Tibial nerve (tissue), 4 donors: ENCODE measurements around the gene ATP2B3. TPM values are rescaled to one million over a fixed set of nuclear protein-coding genes. Genes with fewer than 3 reads are reported as not detected.

Experiments used
- DNase-seq, 2 donors: peaks; one replicate each; pipeline ENCODE4 v3.0.0-alpha.2; 2019; ENCODE audit warnings: low spot score in 2 of 2
- H3K27ac ChIP-seq, 4 donors: fragments of 200-600 bp; sonication (generic) in 3 of 4; one replicate each; pipeline ENCODE4 v1.5.1; 2017 to 2019; ENCODE audit warnings: mild to moderate bottlenecking in 1 of 4
- H3K27me3 ChIP-seq, 2 donors: fragments of 200-600 bp; sonication (generic) in 1 of 2; one replicate each; pipeline versions ENCODE4 v1.5.1 to v1.6.0; 2017 to 2019
- H3K36me3 ChIP-seq, 3 donors: fragments of 200-600 bp; sonication (generic); one replicate each; pipeline ENCODE4 v1.5.1; 2018 to 2019
- H3K4me1 ChIP-seq, 4 donors: fragments of 200-600 bp; sonication (generic) in 3 of 4; one replicate each; pipeline ENCODE4 v1.5.1; 2017 to 2019
- H3K4me3 ChIP-seq, 4 donors: fragments of 200-600 bp; sonication (generic) in 3 of 4; one replicate each; pipeline ENCODE4 v1.5.1; 2017 to 2019; ENCODE audit warnings: mild to moderate bottlenecking in 1 of 4, moderate library complexity in 1 of 4
- H3K9me3 ChIP-seq, 4 donors: fragments of 200-600 bp; sonication (generic) in 3 of 4; one replicate each; pipeline ENCODE4 v1.5.1; 2017 to 2019
- CTCF ChIP-seq, 5 experiments: fragments of 200-600 bp in 3 of 5; fragments of 450-650 bp in 2 of 5; sonication (generic) in 3 of 5; IDR thresholded peaks; one replicate each; pipeline ENCODE4 v1.5.1; 2016 to 2019; ENCODE audit warnings: antibody characterized with exemption in 5 of 5, mild to moderate bottlenecking in 3 of 5, moderate library complexity in 2 of 5
- EP300 ChIP-seq, 2 donors: sonication (generic); formaldehyde crosslinking; IDR thresholded peaks; one replicate each; pipeline ENCODE4 v1.6.1; 2017; ENCODE audit warnings: antibody characterized with exemption in 2 of 2, mild to moderate bottlenecking in 1 of 2
- POLR2A ChIP-seq, 2 donors: fragments of 450-650 bp; IDR thresholded peaks; one replicate each; pipeline ENCODE4 v1.6.1; 2017; ENCODE audit warnings: antibody characterized with exemption in 2 of 2, mild to moderate bottlenecking in 2 of 2, moderate library complexity in 2 of 2
- WGBS, 2 donors: methylation state at CpG; one replicate each; pipeline ENCODE4 v1.1.5; 2018; 5-methylcytosine and 5-hydroxymethylcytosine counted together
- total RNA-seq, 4 donors: library from RNA; depleted of rRNA; stranded (reverse); fragments of >200 nt; gene quantifications; one replicate each; pipeline ENCODE4 v1.1.0, GENCODE V29; 2016

Gene ATP2B3
- total RNA-seq, 4 donors from 2014 or later: not detected

GRCh38 chrX:153499876-153500275 lies 17.6 kb upstream of the ATP2B3 start:
- Histone ChIP-seq H3K4me3 (no peak overlapping the region), H3K4me1 (peaks cover 0 to 46% (median 0%) of the 10 kb centered on the region in 4 donors), H3K27me3 (no peaks in the 10 kb centered on the region), H3K9me3 (no peaks in the 10 kb centered on the region), H3K27ac (peak overlapping the region in 2 of 4 donors; percentile 24 to 70), H3K36me3 (no peaks in the 10 kb centered on the region)
- TF ChIP-seq POLR2A (IDR thresholded peaks at IDR 0.05): no peak
- no peak for DNase-seq
- 40 to 74% methylated on average over 1 to 17 of the region's 17 CpGs for WGBS, 2 donors

- WGBS, 2 donors: 91% methylated on average over 9 of the region's 9 CpGs
- Histone ChIP-seq H3K4me3 (no peak overlapping the region), H3K27ac (no peak overlapping the region)
These were observed 16.7 kb upstream of the ATP2B3 start for GRCh38 chrX:153500676-153501280.

DNA sequence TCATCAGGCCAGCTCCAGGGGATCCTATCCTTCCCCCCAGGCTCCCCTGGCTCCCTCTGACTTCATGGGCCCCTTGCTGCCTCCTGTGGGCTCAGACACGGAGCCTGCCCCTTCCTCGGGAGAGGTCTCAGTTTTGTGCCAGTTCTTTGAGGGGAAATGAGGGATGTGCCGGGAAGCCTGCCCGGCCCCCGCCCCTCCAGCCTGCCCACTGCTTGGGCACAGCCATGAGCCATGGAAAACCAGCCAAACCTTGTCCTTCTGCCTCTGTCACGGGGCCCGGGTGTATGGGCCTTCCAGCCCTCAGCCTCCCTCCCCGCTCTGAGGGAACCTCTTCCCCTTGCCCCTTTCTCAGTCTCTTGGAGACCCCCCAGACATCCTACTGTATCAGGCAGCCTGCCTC lies 15.9 kb upstream of the ATP2B3 start:
- DNase-seq: no peak
- Histone ChIP-seq H3K4me1 (peaks cover 0 to 30% (median 0%) of the 10 kb centered on the region in 4 donors), H3K4me3 (no peak overlapping the region), H3K9me3 (no peaks in the 10 kb centered on the region), H3K27me3 (no peaks in the 10 kb centered on the region), H3K27ac (peak overlapping the region in 2 of 4 donors; percentile 44 to 49), H3K36me3 (no peaks in the 10 kb centered on the region)
- 70 to 83% methylated on average over 7 to 8 of the region's 8 CpGs for WGBS, 2 donors
- TF ChIP-seq EP300 (IDR thresholded peaks at IDR 0.05): no peak
- TF ChIP-seq CTCF (IDR thresholded peaks at IDR 0.05): no peak
- TF ChIP-seq POLR2A (IDR thresholded peaks at IDR 0.05): no peak

More at GRCh38 chrX:153500676-153501280, 16.7 kb upstream of the ATP2B3 start:
- no peaks in the 10 kb centered on the region for H3K27me3 ChIP-seq
- H3K9me3 ChIP-seq: no peaks in the 10 kb centered on the region
- peaks cover 0 to 37% (median 0%) of the 10 kb centered on the region in 4 donors for H3K4me1 ChIP-seq
- DNase-seq: no peak
- TF ChIP-seq EP300 (IDR thresholded peaks at IDR 0.05): no peak
- no peak for TF ChIP-seq POLR2A (IDR thresholded peaks at IDR 0.05)
- H3K36me3 ChIP-seq: no peaks in the 10 kb centered on the region

GRCh38 chrX:153502131-153502530 lies 15.3 kb upstream of the ATP2B3 start:
- TF ChIP-seq CTCF (IDR thresholded peaks at IDR 0.05) (no peak), POLR2A (IDR thresholded peaks at IDR 0.05) (no peak), EP300 (IDR thresholded peaks at IDR 0.05) (no peak)
- H3K9me3 ChIP-seq: no peaks in the 10 kb centered on the region
- H3K27me3 ChIP-seq: no peaks in the 10 kb centered on the region
- no peak for DNase-seq
- no peaks in the 10 kb centered on the region for H3K36me3 ChIP-seq
- H3K4me1 ChIP-seq: peaks cover 0 to 28% (median 0%) of the 10 kb centered on the region in 4 donors
- H3K4me3 ChIP-seq: no peak overlapping the region
- H3K27ac ChIP-seq: peak overlapping the region in 2 of 4 donors; percentile 44 to 49
- 79 to 83% methylated on average over 5 to 10 of the region's 10 CpGs for WGBS, 2 donors

- Histone ChIP-seq H3K36me3 (no peaks in the 10 kb centered on the region), H3K9me3 (no peaks in the 10 kb centered on the region), H3K27ac (no peak overlapping the region), H3K27me3 (no peaks in the 10 kb centered on the region), H3K4me1 (peaks cover 0 to 34% (median 0%) of the 10 kb centered on the region in 4 donors), H3K4me3 (no peak overlapping the region)
- WGBS, 2 donors: 83 to 100% methylated on average over 1 to 12 of the region's 14 CpGs
- TF ChIP-seq EP300 (IDR thresholded peaks at IDR 0.05) (no peak), POLR2A (IDR thresholded peaks at IDR 0.05) (no peak), CTCF (IDR thresholded peaks at IDR 0.05) (no peak)
- no peak for DNase-seq
These were observed 14.6 kb upstream of the ATP2B3 start for GRCh38 chrX:153502796-153503195.

GRCh38 chrX:153504445-153505016 lies 12.9 kb upstream of the ATP2B3 start:
- WGBS, 2 donors: 78 to 88% methylated on average over 5 to 26 of the region's 26 CpGs
- H3K4me1 ChIP-seq: peaks cover 0 to 24% (median 0%) of the 10 kb centered on the region in 4 donors
- no peaks in the 10 kb centered on the region for H3K9me3 ChIP-seq
- no peak overlapping the region for H3K4me3 ChIP-seq
- H3K27me3 ChIP-seq: no peaks in the 10 kb centered on the region
- no peaks in the 10 kb centered on the region for H3K36me3 ChIP-seq
- TF ChIP-seq EP300 (IDR thresholded peaks at IDR 0.05) (no peak), POLR2A (IDR thresholded peaks at IDR 0.05) (no peak), CTCF (IDR thresholded peaks at IDR 0.05) (no peak)
- no peak overlapping the region for H3K27ac ChIP-seq
- DNase-seq: no peak
